Ishikawa (cell line): ENCODE measurements around the gene CYP2W1.

Experiments used
- CEBPB ChIP-seq: IDR thresholded peaks from 2 replicates; pipeline ENCODE4 v1.6.1; 2012
- CREB1 ChIP-seq: IDR thresholded peaks from 2 replicates; pipeline ENCODE4 v1.6.1; 2012; ENCODE audit warnings: low read depth
- EGR1 ChIP-seq: IDR thresholded peaks from 2 replicates; pipeline ENCODE4 v1.6.1; 2012
- EP300 ChIP-seq: IDR thresholded peaks from 2 replicates; pipeline ENCODE4 v1.6.1; 2012; ENCODE audit warnings: borderline replicate concordance
- FOXM1 ChIP-seq: IDR thresholded peaks from 2 replicates; pipeline ENCODE4 v1.6.1; 2012; ENCODE audit warnings: low read depth, borderline replicate concordance
- MAX ChIP-seq: IDR thresholded peaks from 2 replicates; pipeline ENCODE4 v1.6.1; 2012
- NFIC ChIP-seq: IDR thresholded peaks from 2 replicates; pipeline ENCODE4 v1.6.1; 2012
- REST ChIP-seq: IDR thresholded peaks from 2 replicates; pipeline ENCODE4 v1.6.1; 2012; ENCODE audit warnings: low read depth, mild to moderate bottlenecking
- TAF1 ChIP-seq: IDR thresholded peaks from 2 replicates; pipeline ENCODE4 v1.6.1; 2012; ENCODE audit warnings: low read depth, mild to moderate bottlenecking
- YY1 ChIP-seq: IDR thresholded peaks from 2 replicates; pipeline ENCODE4 v1.6.1; 2012; ENCODE audit warnings: low read depth
- ZBTB7A ChIP-seq: IDR thresholded peaks from 2 replicates; pipeline ENCODE4 v1.6.1; 2012; ENCODE audit warnings: low read depth

- TF ChIP-seq TAF1 (no peak), FOXM1 (no peak), YY1 (no peak), EGR1 (no peak), MAX (no peak), ZBTB7A (no peak), CREB1 (no peak), NFIC (no peak), REST (no peak), EP300 (no peak), CEBPB (no peak)
Observed at GRCh38 chr7:999941-1000935, 17.3 kb downstream of the CYP2W1 start.
